ENCODE measurements around the gene TMEM132E.

The TMEM132E gene

GRCh38 chr17:34579979-34580684, 750 bp downstream of the TMEM132E start:
- peak; percentile 7 for DNase-seq (ENCODE audit: low spot score)

GRCh38 chr17:34580685-34581445, 1.5 kb downstream of the TMEM132E start:
- Mint-ChIP-seq H3K4me3 (no peak overlapping the region), H3K27me3 (ENCODE audit: low read depth) (peaks cover 86% of the 10 kb centered on the region), H3K27ac (no peak overlapping the region), H3K36me3 (ENCODE audit: low read depth) (no peaks in the 10 kb centered on the region), H3K9me3 (no peaks in the 10 kb centered on the region), H3K4me1 (ENCODE audit: low read depth) (peaks cover 4% of the 10 kb centered on the region)
- DNase-seq (ENCODE audit: low spot score), result no peak

More at GRCh38 chr17:34579979-34580684, 750 bp downstream of the TMEM132E start:
- Mint-ChIP-seq H3K4me3 (no peak overlapping the region), H3K27ac (no peak overlapping the region), H3K36me3 (ENCODE audit: low read depth) (no peaks in the 10 kb centered on the region), H3K27me3 (ENCODE audit: low read depth) (peaks cover 85% of the 10 kb centered on the region), H3K4me1 (ENCODE audit: low read depth) (peaks cover 4% of the 10 kb centered on the region), H3K9me3 (no peaks in the 10 kb centered on the region)

- no peak for DNase-seq (ENCODE audit: low spot score)
- Mint-ChIP-seq H3K36me3 (ENCODE audit: low read depth) (no peaks in the 10 kb centered on the region), H3K4me3 (no peak overlapping the region), H3K9me3 (no peaks in the 10 kb centered on the region), H3K27ac (no peak overlapping the region), H3K4me1 (ENCODE audit: low read depth) (peaks cover 4% of the 10 kb centered on the region), H3K27me3 (ENCODE audit: low read depth) (peaks cover 83% of the 10 kb centered on the region)
These were observed 2.2 kb downstream of the TMEM132E start for GRCh38 chr17:34581446-34582184.

GRCh38 chr17:34582185-34582900, 3.0 kb downstream of the TMEM132E start:
- Mint-ChIP-seq H3K27me3 (ENCODE audit: low read depth) (peaks cover 78% of the 10 kb centered on the region), H3K4me3 (no peak overlapping the region), H3K9me3 (no peaks in the 10 kb centered on the region), H3K4me1 (ENCODE audit: low read depth) (peaks cover 4% of the 10 kb centered on the region), H3K36me3 (ENCODE audit: low read depth) (no peaks in the 10 kb centered on the region), H3K27ac (no peak overlapping the region)
- DNase-seq (ENCODE audit: low spot score), result no peak

- Mint-ChIP-seq H3K27ac (no peak overlapping the region), H3K9me3 (no peaks in the 10 kb centered on the region), H3K36me3 (ENCODE audit: low read depth) (no peaks in the 10 kb centered on the region), H3K4me3 (no peak overlapping the region), H3K27me3 (ENCODE audit: low read depth) (peaks cover 73% of the 10 kb centered on the region), H3K4me1 (ENCODE audit: low read depth) (peaks cover 4% of the 10 kb centered on the region)
- DNase-seq (ENCODE audit: low spot score), result no peak
These were observed 3.5 kb downstream of the TMEM132E start for GRCh38 chr17:34582901-34583245.

- no peak overlapping the region for H3K4me3 Mint-ChIP-seq
- peaks cover 2% of the 10 kb centered on the region for H3K4me1 Mint-ChIP-seq (ENCODE audit: low read depth)
- H3K36me3 Mint-ChIP-seq (ENCODE audit: low read depth), result no peaks in the 10 kb centered on the region
- no peaks in the 10 kb centered on the region for H3K9me3 Mint-ChIP-seq
- no peak overlapping the region for H3K27ac Mint-ChIP-seq
- DNase-seq (ENCODE audit: low spot score), result no peak
- peaks cover 62% of the 10 kb centered on the region for H3K27me3 Mint-ChIP-seq (ENCODE audit: low read depth)
These were observed 5.5 kb downstream of the TMEM132E start for GRCh38 chr17:34584805-34585416.

GRCh38 chr17:34586346-34586846, 7.0 kb downstream of the TMEM132E start:
- H3K4me3 Mint-ChIP-seq, result no peak overlapping the region
- H3K27ac Mint-ChIP-seq, result no peak overlapping the region
- peaks cover 60% of the 10 kb centered on the region for H3K27me3 Mint-ChIP-seq (ENCODE audit: low read depth)
- no peak for DNase-seq (ENCODE audit: low spot score)
- H3K4me1 Mint-ChIP-seq (ENCODE audit: low read depth), result no peaks in the 10 kb centered on the region
- no peaks in the 10 kb centered on the region for H3K36me3 Mint-ChIP-seq (ENCODE audit: low read depth)
- H3K9me3 Mint-ChIP-seq, result no peaks in the 10 kb centered on the region

- Mint-ChIP-seq H3K27me3 (ENCODE audit: low read depth) (peaks cover 47% of the 10 kb centered on the region), H3K27ac (no peak overlapping the region), H3K36me3 (ENCODE audit: low read depth) (no peaks in the 10 kb centered on the region), H3K4me1 (ENCODE audit: low read depth) (no peaks in the 10 kb centered on the region), H3K4me3 (no peak overlapping the region), H3K9me3 (no peaks in the 10 kb centered on the region)
- DNase-seq (ENCODE audit: low spot score), result no peak
These were observed 8.9 kb downstream of the TMEM132E start for GRCh38 chr17:34588266-34588665.

GRCh38 chr17:34589120-34589965, 10.0 kb downstream of the TMEM132E start:
- Mint-ChIP-seq H3K4me3 (no peak overlapping the region), H3K9me3 (no peaks in the 10 kb centered on the region), H3K36me3 (ENCODE audit: low read depth) (no peaks in the 10 kb centered on the region), H3K27ac (no peak overlapping the region), H3K27me3 (ENCODE audit: low read depth) (peaks cover 45% of the 10 kb centered on the region), H3K4me1 (ENCODE audit: low read depth) (no peaks in the 10 kb centered on the region)
- no peak for DNase-seq (ENCODE audit: low spot score)

GRCh38 chr17:34592002-34592401, 12.6 kb downstream of the TMEM132E start:
- H3K4me1 Mint-ChIP-seq (ENCODE audit: low read depth), result no peaks in the 10 kb centered on the region
- no peak for DNase-seq (ENCODE audit: low spot score)
- H3K9me3 Mint-ChIP-seq, result no peaks in the 10 kb centered on the region
- no peaks in the 10 kb centered on the region for H3K36me3 Mint-ChIP-seq (ENCODE audit: low read depth)
- peaks cover 25% of the 10 kb centered on the region for H3K27me3 Mint-ChIP-seq (ENCODE audit: low read depth)
- H3K4me3 Mint-ChIP-seq, result no peak overlapping the region
- no peak overlapping the region for H3K27ac Mint-ChIP-seq

- no peak overlapping the region for H3K27ac Mint-ChIP-seq
- H3K27me3 Mint-ChIP-seq (ENCODE audit: low read depth), result peaks cover 12% of the 10 kb centered on the region
- H3K36me3 Mint-ChIP-seq (ENCODE audit: low read depth), result no peaks in the 10 kb centered on the region
- H3K4me3 Mint-ChIP-seq, result no peak overlapping the region
- DNase-seq (ENCODE audit: low spot score), result no peak
- H3K4me1 Mint-ChIP-seq (ENCODE audit: low read depth), result no peaks in the 10 kb centered on the region
- no peaks in the 10 kb centered on the region for H3K9me3 Mint-ChIP-seq
These were observed 17.5 kb downstream of the TMEM132E start for GRCh38 chr17:34596920-34597319.

GRCh38 chr17:34598161-34598776, 18.9 kb downstream of the TMEM132E start:
- no peaks in the 10 kb centered on the region for H3K4me1 Mint-ChIP-seq (ENCODE audit: low read depth)
- DNase-seq (ENCODE audit: low spot score), result no peak
- no peaks in the 10 kb centered on the region for H3K36me3 Mint-ChIP-seq (ENCODE audit: low read depth)
- peaks cover 11% of the 10 kb centered on the region for H3K27me3 Mint-ChIP-seq (ENCODE audit: low read depth)
- no peak overlapping the region for H3K27ac Mint-ChIP-seq
- no peaks in the 10 kb centered on the region for H3K9me3 Mint-ChIP-seq
- no peak overlapping the region for H3K4me3 Mint-ChIP-seq

Measured in T-helper 2 cell treated with Interferon-gamma antibody and Interleukin-4, amounts not matched to agents 5 μg/mL and 100 μg/mL, for 36 hours (primary cell).